Bronchial epithelial cell (primary cell): ENCODE results near the gene WDTC1. TPM values are rescaled to one million over a fixed set of nuclear protein-coding genes. Genes with fewer than 3 reads are reported as not detected.
A peak's percentile ranks its signal among the peaks of the same experiment; 100 is the strongest.
"Not testable (repeated sequence)": the region's sequence is repeated elsewhere in the genome, so short reads cannot be mapped to it uniquely, and the experiment has no call there.

ENCODE experiments used
- DNase-seq: peaks from one replicate; pipeline ENCODE4 v3.0.0-alpha.2; 2010; ENCODE audit warnings: low read depth
- FAIRE-seq: peaks from 2 replicates; lab custom pipeline; 2011; peaks lifted over from hg19 to GRCh38; lab: Jason Lieb, UNC
- H3K27me3 ChIP-seq: 2 replicates; pipeline ENCODE4 v1.5.1; 2011; ENCODE audit warnings: low read length; ENCODE audit not compliant: control insufficient read depth, insufficient read depth
- H3K36me3 ChIP-seq: 2 replicates; pipeline ENCODE4 v1.5.1; 2011; ENCODE audit warnings: low read length; ENCODE audit not compliant: control insufficient read depth, insufficient read depth
- H3K4me3 ChIP-seq: 2 replicates; pipeline ENCODE4 v1.5.1; 2011; ENCODE audit warnings: mild to moderate bottlenecking, low read depth, low read length, control low read depth
- total RNA-seq: library from RNA; depleted of rRNA; stranded (reverse); fragments of >200 nt; gene quantifications from 2 replicates; pipeline ENCODE4 v1.2.1, GENCODE V29; 2014
- TF ChIP-seq, protein P1 (sequence below): IDR thresholded peaks from 2 replicates; pipeline ENCODE4 v1.5.1; 2011; ENCODE audit warnings: mild to moderate bottlenecking, moderate library complexity, low read length, control low read depth, inconsistent platforms; ENCODE audit not compliant: insufficient read depth, severe bottlenecking

WDTC1 gene
- total RNA-seq, 1 donor from 2014 or later, result 13.4 TPM

DNA sequence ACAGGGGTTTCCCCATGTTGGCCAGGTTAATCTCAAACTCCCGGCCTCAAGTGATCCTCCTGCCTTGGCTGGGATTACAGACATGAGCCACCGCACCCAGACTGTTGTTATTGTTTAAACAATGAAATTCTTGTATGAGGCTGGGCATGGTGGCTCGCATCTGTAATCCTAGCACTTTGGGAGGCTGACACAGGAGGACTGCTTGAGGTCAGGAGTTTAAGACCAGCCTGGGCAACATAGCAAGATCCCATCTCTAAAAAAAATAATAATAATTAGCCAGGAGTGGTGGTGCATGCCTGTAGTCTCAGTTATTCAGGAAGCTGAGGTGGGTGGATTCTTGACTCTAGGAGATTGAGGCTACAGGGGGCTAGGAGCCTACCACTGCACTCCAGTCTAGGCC lies 6.7 kb upstream of the WDTC1 start:
- no peaks in the 10 kb centered on the region for H3K27me3 ChIP-seq
- DNase-seq (no peak), FAIRE-seq (no peak)
- TF ChIP-seq, protein P1, sequence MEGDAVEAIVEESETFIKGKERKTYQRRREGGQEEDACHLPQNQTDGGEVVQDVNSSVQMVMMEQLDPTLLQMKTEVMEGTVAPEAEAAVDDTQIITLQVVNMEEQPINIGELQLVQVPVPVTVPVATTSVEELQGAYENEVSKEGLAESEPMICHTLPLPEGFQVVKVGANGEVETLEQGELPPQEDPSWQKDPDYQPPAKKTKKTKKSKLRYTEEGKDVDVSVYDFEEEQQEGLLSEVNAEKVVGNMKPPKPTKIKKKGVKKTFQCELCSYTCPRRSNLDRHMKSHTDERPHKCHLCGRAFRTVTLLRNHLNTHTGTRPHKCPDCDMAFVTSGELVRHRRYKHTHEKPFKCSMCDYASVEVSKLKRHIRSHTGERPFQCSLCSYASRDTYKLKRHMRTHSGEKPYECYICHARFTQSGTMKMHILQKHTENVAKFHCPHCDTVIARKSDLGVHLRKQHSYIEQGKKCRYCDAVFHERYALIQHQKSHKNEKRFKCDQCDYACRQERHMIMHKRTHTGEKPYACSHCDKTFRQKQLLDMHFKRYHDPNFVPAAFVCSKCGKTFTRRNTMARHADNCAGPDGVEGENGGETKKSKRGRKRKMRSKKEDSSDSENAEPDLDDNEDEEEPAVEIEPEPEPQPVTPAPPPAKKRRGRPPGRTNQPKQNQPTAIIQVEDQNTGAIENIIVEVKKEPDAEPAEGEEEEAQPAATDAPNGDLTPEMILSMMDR, result no peak
- H3K36me3 ChIP-seq, result no peaks in the 10 kb centered on the region
- no peak overlapping the region for H3K4me3 ChIP-seq

DNA sequence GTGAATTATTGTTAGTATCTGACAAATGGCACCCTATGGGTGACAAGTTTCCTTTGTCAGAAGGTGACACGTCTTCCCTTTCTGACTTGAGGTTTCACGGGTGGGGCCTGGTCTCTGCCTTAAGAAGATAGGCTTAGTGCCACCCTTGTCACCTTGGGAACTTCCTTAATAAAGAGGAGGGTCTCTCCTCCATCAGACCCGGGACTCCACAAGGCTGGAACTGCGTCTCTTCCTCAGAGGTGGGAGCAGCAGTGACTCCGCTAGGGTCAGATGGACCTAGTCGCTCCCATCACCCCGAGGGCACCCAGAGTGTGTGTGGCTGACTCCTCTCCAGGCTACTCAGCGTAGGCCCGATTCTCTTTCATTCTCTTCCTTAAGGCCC lies 774 bp upstream of the WDTC1 start:
- TF ChIP-seq, protein P1, result no peak
- no peak for FAIRE-seq
- Histone ChIP-seq H3K27me3 (no peaks in the 10 kb centered on the region), H3K4me3 (no peak overlapping the region), H3K36me3 (no peaks in the 10 kb centered on the region)
- DNase-seq, result no peak

DNA sequence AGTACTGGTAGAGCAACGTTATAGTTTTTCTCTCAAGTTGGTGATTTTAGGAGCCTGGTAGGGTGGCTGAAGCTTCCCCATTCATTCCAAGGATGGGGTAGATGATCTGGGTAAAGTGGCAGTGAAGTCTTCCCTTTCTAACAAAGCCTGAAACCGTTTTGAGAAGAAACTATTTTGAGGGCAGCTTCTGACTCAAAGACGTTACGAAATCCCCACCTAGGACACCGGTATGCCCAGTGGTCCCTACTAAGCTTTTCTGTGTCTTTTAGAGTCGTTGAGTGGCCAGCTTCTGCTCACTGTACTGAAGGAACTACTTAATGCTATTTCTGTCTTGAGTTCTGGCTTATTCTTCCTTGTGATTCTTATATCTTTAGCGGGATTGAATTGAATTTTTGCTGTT lies 1.4 kb downstream of the WDTC1 start:
- TF ChIP-seq, protein P1, result no peak
- FAIRE-seq (no peak), DNase-seq (peak; percentile 44)

DNA sequence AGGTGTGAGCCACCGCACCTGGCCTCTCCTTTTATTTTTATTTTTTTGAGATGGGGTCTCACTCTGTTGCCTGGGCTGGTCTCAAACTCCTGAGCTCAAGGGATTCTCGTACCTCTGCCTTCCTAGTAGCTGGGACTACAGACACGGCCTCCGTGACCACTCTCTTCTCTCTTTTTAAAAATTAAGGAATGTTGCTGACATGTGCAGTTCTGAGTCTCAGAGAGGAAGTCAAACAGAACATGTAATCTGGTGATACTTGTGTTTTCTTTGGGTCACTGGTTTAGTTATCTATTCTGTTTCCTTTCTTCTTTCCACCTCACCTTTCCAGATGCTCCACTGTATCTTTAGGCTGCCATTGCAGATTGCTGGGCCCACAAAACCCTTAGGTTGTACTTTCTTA lies 2.7 kb downstream of the WDTC1 start:
- TF ChIP-seq, protein P1, result no peak
- H3K36me3 ChIP-seq, result no peaks in the 10 kb centered on the region
- H3K27me3 ChIP-seq, result no peaks in the 10 kb centered on the region
- DNase-seq, result no peak
- FAIRE-seq, result no peak
- no peak overlapping the region for H3K4me3 ChIP-seq

More for the DNA sequence above, 1.4 kb downstream of the WDTC1 start:
- Histone ChIP-seq H3K27me3 (no peaks in the 10 kb centered on the region), H3K4me3 (peak overlapping the region; percentile 77), H3K36me3 (no peaks in the 10 kb centered on the region)

DNA sequence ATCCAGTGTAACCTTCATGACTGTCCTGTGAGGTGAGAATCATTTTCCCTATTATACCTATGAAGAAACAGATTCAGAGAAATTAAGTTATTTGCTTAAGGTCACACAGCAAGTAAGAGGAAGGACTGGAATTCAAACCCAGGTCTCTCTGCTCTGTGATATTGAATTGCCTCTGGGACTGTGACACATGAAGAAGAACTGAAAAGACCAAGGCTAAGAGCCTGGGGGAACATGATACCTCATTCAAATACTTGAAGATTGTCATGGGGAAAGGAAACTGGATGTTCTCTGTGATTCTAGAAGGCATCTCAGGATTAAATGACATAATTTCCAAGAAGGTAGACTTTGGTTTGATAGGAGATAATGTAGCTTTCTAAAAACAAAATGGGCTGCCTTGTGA lies 3.6 kb downstream of the WDTC1 start:
- TF ChIP-seq, protein P1, result no peak
- DNase-seq (no peak), FAIRE-seq (no peak)
- no peaks in the 10 kb centered on the region for H3K27me3 ChIP-seq
- no peaks in the 10 kb centered on the region for H3K36me3 ChIP-seq
- H3K4me3 ChIP-seq, result no peak overlapping the region

DNA sequence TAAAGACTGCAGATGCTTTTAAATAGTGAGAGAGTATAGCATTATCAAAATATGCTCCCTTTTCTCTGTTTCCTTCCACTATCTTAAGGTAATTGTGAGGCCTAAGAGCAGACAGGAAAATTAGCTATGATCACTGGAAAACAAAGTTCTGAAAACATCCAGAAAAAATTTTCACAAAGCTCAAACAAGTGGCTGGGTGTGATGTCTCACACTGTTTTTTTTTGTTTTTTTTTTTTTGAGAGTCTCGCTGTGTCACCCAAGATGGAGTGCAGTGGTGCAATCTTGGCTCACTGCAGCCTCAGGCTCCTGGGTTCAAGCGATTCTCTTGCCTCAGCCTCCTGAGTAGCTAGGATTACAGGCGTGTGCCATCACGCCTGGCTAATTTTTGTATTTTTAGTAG lies 7.2 kb downstream of the WDTC1 start:
- no peak overlapping the region for H3K4me3 ChIP-seq
- no peaks in the 10 kb centered on the region for H3K27me3 ChIP-seq
- TF ChIP-seq, protein P1, result no peak
- no peaks in the 10 kb centered on the region for H3K36me3 ChIP-seq
- DNase-seq (no peak), FAIRE-seq (no peak)

DNA sequence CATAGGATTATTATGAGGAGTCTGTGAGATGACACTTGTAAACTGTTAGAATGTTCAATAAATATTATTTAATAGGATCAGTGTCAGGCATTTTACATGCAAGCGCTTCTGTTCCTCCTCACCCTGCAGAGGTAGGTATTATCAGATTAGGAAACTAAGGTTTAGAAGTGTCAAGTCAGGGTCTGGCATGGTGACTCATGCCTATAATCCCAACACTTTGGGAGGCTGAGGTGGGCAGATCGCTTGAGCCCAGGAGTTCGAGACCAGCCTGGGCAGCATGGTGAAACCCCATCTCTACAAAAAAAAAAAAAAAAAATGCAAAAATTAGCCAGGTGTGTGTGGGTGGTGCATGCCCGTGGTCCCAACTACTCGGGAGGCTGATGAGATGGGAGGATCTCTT lies 9.2 kb downstream of the WDTC1 start:
- DNase-seq, FAIRE-seq, H3K36me3 ChIP-seq, H3K4me3 ChIP-seq, H3K27me3 ChIP-seq: not testable (repeated sequence)
